AG20443 (cell line): Measurements from ENCODE around the gene PEX6.

ENCODE experiments used
- DNase-seq: peaks from one replicate; pipeline ENCODE4 v3.0.0; 2012; ENCODE audit warnings: low spot score, mixed read lengths

PEX6 gene

DNA sequence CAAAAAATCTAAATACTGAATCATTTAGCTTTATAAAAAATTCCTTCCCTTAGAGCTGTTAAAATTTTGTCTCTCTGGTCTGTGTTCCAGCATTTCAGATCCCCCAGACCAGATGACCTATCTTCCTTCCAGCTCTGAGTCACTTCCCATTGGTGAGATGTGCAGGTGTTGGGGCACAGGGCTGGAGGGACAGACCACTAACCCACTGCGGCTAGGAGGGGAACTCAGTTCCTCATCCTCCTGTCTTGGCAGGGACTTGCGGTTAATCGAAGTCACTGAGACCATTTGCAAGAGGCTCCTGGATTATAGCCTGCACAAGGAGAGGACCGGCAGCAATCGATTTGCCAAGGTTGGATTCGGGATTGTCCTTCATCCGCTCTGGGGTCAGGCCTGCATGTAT, 43.7 kb downstream of the PEX6 start:
- no peak for DNase-seq

DNA sequence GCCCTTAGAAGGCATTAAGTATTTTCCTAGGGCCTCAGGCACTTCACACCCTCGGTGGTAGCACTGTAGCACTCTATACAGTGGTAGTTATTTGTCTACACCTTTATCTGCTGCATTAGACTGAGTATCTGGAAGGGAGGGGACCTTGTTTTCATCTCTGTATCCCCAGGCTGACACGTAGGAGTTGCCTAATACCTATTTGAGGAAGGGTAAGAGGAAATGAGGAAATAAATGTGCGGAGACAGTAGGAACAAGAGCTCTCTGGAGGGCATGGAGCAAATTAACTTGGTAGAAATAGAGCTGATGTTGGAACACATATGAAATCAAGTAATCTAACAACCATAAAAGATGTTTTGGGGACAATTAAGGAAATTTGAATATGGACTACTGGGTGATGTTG, 45.8 kb downstream of the PEX6 start:
- no peak for DNase-seq

DNA sequence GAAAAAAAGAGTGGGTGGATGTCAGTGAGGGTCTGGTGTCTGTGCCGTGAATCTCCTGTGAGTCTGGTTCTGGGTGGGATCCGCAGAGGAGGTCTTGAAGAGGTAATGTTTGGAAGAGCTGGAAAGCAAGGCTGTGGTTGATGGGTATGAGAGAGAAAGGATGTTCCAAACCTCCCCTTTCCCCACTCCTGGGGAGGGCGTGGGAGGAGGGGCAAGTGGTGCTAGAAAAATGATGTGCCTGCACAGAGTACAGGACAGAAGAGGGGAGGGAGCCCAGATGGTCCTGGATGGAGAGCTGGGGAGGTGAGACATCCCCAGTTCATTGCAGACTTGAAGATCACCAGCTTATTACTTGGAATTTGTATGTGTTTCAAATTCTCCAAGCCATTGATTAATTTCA, 46.6 kb downstream of the PEX6 start:
- no peak for DNase-seq

DNA sequence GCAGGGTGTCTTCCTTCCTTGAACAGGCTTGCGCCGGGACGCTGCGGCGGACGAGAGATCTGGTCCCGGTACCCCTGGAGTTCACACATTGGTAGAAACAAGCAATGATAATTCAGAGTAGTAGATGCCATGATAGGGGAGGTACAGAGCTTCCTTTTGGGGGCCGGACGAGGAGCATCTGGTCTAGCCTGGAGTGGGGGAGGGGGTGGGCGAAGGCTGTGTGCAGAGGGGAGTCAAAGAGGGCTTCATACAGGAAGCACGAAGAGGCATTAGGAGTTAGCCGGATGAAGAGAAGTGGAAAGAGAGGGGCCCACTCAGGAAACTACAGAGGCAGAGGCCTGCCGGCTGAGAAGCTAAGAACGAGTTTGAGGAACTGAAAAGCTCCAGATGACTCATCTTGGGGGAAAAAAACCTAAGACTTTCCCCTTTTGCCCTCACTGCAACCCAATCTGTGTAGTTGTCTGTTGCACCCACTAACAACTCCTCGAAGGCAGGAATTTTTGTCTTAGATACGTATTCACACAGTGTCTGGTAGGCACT, 49.1 kb downstream of the PEX6 start:
- peak; percentile 53 for DNase-seq

DNA sequence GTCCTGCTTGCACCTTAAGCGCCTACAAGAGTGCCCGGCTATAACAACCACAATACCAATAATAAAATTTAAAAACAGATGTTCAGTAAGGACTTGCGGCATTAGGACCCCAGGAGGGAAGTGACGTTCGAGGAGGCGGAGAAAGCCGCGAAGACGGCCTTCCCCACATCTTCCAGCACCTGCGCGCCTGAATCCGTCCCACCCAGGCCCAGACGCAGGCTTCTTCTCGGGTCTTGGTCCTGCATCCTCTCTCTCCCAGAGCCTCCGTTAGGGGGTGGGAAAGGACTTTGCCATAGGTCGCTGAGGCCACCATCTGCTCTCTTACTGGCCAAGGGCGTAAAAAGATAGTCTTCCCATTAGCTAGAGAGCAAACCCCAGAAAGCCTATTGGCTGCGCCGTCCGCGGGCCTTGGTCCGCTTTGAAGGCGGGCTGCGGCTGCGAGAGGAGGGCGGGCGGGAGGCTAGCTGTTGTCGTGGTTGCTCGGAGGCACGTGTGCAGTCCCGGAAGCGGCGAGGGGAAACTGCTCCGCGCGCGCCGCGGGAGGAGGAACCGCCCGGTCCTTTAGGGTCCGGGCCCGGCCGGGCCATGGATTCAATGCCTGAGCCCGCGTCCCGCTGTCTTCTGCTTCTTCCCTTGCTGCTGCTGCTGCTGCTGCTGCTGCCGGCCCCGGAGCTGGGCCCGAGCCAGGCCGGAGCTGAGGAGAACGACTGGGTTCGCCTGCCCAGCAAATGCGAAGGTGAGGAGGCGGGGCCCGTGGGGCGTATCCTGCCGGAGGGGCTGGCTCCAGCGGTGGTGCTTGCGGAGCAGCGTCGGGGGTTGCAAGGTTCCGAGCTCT, 49.8 kb downstream of the PEX6 start, which contains the start of gene CNPY3:
Gene CNPY3 (plus strand): TSS at position 495 of the 835 bp plus-strand sequence. CDS start 91 bp downstream, at position 586.
- DNase-seq: peak; percentile 96

DNA sequence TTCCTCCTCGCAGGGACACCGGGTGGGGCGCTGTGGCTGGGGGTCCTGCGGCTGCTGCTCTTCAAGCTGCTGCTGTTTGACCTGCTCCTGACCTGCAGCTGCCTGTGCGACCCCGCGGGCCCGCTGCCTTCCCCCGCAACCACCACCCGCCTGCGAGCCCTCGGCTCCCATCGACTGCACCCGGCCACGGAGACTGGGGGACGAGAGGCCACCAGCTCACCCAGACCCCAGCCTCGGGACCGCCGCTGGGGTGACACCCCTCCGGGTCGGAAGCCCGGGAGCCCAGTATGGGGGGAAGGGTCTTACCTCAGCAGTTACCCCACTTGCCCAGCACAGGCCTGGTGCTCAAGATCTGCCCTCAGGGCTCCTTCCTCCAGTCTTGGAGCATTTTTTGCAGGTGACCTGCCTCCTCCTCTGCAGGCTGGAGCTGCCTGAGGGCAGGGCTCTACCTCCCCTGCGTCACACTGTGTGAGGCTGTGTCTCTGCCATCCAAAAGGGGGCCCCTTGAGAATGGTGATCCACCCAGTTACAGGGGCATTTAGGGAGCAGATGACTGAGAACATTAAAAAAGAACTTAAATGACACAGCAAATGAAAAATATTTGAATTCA, 53.6 kb downstream of the PEX6 start:
- DNase-seq: no peak

DNA sequence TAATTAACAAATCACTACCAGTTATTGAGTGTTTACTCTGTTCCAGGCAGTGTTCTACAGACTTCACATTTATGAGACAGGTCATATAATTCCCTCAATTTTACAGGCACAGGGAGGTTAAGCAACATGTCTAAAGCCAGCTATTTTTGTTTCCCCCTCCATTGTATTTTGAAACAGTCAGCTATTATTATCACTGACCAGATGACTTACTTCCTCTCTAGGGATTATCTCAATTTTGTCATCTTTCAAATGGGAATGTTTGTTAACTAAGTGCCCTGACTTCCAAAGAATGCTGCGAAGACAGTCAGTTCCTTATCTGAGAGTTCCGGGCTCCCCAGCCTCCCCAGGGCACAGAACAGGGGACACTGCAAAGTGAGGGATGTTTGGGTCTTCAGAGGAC, 55.3 kb downstream of the PEX6 start:
- DNase-seq: no peak

DNA sequence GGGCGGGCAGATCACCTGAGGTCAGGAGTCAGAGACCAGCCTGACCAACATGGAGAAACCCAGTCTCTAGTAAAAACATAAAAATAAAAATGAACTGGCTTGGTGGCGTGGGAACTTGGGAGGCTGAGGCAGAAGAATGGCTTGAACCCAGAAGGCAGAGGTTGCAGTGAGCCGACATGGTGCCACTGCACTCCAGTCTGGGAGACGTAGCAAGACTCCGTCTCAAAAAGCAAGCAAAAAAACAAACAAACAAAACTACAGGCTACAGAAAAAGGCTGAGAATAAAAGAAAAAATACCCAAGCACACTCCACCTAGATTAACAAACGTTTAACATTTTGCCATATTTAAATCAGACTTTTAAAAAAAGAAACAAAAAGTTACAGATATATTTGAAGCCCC, 57.2 kb downstream of the PEX6 start:
- DNase-seq: no peak

DNA sequence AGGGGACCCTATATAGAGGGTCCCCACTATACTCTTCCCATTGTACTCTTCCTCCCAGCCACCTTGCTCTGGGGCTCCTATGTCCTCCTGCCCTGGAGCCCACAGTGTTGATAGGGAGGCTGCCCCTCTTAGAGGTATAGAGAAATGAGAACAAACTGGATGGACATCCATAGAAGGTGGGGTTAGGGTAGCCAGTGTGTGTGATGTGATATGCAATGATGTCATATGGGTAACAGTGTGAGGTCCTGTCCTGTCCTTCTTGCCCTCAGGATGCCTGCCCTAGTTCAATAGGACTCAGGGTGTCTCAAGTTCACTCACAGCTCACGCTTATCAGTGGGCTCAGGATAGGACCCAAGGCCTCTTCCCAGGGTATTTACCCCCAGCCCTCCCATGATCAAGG, 62.7 kb downstream of the PEX6 start:
- DNase-seq: no peak

DNA sequence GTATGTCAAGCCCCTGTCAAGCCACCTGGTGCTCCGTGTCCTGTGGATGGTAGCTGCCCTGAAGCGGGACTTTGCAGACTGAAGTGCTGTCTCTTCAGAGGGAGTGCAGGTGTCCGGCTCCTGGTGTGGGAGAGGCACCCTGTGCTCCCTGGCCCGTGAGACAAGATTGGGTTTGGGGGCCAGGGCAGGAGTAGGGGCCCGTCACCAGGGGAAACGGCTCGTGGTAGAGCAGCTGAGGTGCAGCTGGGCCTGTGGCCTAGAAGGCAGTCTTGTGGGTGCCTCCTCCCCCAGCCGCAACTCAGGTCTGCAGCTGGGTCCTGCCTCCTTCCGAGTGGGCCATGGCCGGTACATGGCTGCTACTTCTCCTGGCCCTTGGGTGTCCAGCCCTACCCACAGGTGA, 63.2 kb downstream of the PEX6 start, which contains the start of gene PTCRA:
Gene PTCRA (plus strand): TSS at position 322 of the 400 bp plus-strand sequence. CDS start 17 bp downstream, at position 339.
- DNase-seq: no peak

DNA sequence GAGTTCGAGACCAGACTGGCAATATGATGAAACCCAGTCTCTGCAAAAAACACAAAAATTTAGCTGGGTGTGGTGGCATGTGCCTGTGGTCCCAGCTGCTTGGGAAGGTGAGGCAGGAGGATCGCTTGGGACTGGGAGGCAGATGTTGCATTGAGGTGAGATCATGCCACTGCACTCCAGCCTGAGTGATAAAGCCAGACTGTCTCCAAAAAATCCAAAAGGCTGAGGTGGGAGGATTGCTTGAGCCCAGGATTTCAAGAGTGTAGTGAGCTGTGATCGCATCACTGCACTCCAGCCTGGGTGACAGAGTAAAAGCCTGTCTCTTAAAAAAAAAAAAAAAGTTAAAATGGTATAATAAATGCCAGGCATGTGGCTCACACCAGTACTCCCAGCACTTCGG, 64.4 kb downstream of the PEX6 start:
- no peak for DNase-seq
